ENCODE measurements around the gene HBA2.
"Not testable (repeated sequence)": the region's sequence is repeated elsewhere in the genome, so short reads cannot be mapped to it uniquely, and the experiment has no call there.

Gene HBA2

DNA sequence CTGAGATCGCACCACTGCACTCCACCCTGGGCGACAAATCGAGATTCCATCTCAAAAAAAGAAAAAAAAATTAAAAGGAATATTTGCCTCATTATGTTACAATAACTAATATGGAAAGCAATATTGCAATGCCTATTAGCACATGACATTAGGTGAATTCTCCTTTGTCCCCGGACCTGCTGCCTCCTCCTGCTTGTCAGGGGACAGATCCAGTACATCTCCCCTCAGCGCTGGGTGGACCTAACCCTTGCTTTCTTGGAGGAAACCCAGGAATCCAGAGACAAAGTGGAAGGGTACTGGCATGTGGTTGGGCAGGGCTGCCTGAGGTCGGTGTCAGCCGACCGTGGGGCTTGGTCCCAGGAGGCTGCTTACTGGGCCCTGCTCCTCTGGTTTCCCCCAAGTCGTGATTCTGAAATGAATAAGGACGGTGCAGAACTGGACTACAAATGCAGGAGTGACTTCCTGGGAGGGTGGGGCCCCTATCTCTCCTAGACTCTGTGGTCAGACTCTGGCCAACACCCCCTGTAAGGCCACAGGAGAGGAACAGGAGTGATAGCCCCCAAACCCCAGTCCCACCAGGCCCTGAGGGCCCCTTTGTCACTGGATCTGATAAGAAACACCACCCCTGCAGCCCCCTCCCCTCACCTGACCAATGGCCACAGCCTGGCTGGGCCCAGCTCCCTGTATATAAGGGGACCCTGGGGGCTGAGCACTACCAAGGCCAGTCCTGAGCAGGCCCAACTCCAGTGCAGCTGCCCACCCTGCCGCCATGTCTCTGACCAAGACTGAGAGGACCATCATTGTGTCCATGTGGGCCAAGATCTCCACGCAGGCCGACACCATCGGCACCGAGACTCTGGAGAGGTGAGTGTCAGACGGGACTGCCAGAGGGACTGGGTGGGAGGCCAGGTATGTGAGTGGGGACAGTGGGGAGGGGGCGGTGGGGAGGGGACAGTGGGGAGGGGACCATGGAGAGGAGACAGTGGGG is 20.2 kb upstream of the HBA2 start, which contains the start of gene HBZ:
HBZ (plus strand) TSS at position 504 of the 988 bp plus-strand sequence; CDS start at position 770, 266 bp downstream.
- no peak for DNase-seq (ENCODE audit: low spot score)
- no peak for TF ChIP-seq CTCF (IDR thresholded peaks at IDR 0.05; ENCODE audit: extremely low read depth, missing control alignments)

DNA sequence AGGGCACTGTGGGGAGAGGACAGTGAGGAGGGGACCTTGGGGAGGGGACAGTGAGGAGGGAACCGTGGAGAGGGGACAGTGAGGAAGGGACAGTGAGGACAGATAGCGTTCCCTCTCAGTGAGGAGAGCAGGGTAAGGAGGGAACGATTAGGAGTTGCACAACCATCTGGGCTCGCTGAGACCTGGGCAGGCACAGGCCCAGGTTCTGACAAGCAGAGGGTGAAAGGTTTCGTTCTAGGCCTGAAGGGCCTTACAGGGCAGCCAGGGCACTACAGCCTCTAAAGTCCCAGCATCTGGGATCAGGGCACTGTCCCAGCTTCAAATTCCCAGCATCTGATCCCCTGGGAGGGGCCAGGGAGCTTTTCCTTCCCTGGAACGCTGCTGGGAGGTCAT is 19.6 kb upstream of the HBA2 start:
- DNase-seq (ENCODE audit: low spot score), result not testable (repeated sequence)

DNA sequence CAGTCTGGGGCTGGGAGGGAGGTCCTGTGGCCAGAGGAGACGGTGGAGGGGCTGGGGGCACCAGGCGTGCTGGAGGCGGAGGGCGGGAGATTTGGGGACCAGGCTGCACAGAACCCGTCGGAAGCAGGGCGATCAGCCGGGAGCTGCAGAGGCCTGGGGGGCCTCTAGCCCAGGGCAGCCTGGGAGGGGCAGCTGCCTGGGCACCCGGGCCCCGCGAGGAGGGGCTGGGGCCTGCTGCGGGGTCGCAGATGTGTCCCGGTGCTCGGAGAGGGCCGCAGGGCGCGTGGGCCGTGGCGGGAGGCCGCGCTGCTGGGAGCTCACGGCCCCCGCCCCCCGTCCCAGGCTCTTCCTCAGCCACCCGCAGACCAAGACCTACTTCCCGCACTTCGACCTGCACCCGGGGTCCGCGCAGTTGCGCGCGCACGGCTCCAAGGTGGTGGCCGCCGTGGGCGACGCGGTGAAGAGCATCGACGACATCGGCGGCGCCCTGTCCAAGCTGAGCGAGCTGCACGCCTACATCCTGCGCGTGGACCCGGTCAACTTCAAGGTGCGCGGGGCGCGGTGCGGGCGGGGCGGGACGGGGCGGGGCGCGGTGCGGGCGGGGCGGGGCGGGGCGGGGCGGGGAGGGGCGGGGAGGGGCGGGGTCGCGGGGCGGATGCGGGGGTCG is 19.0 kb upstream of the HBA2 start:
- DNase-seq (ENCODE audit: low spot score), result not testable (repeated sequence)

DNA sequence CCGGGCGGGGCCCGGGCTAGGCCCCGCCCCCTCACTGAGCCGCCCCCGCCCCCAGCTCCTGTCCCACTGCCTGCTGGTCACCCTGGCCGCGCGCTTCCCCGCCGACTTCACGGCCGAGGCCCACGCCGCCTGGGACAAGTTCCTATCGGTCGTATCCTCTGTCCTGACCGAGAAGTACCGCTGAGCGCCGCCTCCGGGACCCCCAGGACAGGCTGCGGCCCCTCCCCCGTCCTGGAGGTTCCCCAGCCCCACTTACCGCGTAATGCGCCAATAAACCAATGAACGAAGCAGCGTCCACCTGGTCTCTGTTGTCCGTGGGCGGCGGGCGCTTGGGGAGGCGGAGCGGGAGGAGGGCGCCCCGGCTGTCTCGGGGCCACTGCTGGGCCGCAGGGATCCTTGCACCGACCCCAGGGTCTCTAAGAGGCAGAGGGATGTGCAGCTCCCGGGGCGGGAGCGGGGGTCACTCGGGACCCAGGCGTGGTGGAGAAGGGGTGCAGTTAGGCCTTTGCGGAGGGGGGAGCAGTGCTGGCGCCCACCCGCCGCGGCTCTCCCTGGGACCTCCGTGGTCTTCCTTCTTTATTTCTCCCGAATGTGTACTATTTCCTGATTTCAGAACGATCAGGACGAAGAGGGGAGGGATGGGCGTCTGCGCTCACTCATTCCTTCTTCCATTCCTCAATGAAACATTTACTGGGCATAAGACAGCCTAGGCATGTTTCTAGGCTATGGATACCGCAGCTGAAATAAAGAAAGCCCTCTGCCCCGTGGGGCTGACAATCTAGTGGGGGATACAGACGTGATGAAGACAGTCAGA is 18.3 kb upstream of the HBA2 start:
- TF ChIP-seq CTCF (IDR thresholded peaks at IDR 0.05; ENCODE audit: extremely low read depth, missing control alignments), result no peak
- DNase-seq (ENCODE audit: low spot score), result peak; percentile 79

- no peak for TF ChIP-seq CTCF (IDR thresholded peaks at IDR 0.05; ENCODE audit: extremely low read depth, missing control alignments)
These were observed 17.7 kb upstream of the HBA2 start for GRCh38 chr16:155031-155398.

DNA sequence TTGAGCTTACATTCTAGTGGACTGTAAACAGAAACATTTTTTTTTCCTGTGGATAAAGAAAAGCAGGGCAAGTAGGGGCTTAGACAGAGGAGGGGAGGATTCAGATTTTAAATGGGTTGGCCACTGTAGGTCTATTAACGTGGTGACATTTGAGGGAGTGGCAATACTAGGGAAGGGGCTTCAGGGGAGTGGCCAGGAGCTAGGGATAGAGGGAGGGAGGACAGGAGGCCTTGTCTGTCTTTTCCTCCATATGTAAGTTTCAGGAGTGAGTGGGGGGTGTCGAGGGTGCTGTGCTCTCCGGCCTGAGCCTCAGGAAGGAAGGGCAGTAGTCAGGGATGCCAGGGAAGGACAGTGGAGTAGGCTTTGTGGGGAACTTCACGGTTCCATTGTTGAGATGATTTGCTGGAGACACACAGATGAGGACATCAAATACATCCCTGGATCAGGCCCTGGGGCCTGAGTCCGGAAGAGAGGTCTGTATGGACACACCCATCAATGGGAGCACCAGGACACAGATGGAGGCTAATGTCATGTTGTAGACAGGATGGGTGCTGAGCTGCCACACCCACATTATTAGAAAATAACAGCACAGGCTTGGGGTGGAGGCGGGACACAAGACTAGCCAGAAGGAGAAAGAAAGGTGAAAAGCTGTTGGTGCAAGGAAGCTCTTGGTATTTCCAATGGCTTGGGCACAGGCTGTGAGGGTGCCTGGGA is 13.4 kb upstream of the HBA2 start:
- no peak for TF ChIP-seq CTCF (IDR thresholded peaks at IDR 0.05; ENCODE audit: extremely low read depth, missing control alignments)
- DNase-seq (ENCODE audit: low spot score), result no peak

More at GRCh38 chr16:155031-155398, 17.7 kb upstream of the HBA2 start:
- no peak for DNase-seq (ENCODE audit: low spot score)

GRCh38 chr16:160242-160641 is 12.4 kb upstream of the HBA2 start:
- not testable (repeated sequence) for DNase-seq (ENCODE audit: low spot score)

DNA sequence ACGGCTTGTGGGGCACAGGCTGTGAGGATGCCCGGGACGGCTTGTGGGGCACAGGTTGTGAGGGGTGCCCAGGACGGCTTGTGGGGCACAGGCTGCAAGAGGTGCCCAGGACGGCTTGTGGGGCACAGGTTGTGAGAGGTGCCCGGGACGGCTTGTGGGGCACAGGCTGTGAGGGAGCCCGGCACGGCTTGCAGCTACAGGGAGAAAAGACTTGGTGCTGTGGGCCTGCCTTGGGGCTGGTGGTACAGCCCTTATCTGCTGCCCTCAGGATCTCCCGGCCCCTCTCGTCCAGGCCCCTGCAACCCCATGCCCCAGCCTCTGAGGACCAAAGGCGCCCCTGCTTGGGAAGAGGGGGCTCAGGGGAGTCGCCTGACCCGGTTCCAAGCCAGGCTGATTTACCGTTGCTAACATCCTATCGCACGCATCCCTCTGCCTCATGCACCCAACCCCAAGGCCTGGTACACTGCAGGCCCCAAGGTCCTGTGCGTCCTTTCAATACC is 11.9 kb upstream of the HBA2 start:
- peak; percentile 9 for DNase-seq (ENCODE audit: low spot score)
- TF ChIP-seq CTCF (IDR thresholded peaks at IDR 0.05; ENCODE audit: extremely low read depth, missing control alignments), result no peak
